Smooth muscle cell (in vitro differentiated cells): Measurements from ENCODE around the gene RGS3. TPM values are rescaled to one million over a fixed set of nuclear protein-coding genes. Genes with fewer than 3 reads are reported as not detected.
A peak's percentile ranks its signal among the peaks of the same experiment; 100 is the strongest.

Experiments used
- DNase-seq: peaks from one replicate; lab custom pipeline; 2025; ENCODE audit not compliant: unreplicated experiment; lab: John Stamatoyannopoulos, UW
- H2AFZ ChIP-seq: fragments of 200-600 bp; sonication (generic); 2 replicates; pipeline ENCODE4 v1.6.0; 2016; ENCODE audit warnings: antibody characterized with exemption, low read depth, mild to moderate bottlenecking
- H3F3A ChIP-seq: fragments of 200-600 bp; sonication (generic); 2 replicates; pipeline ENCODE4 v1.6.0; 2017; ENCODE audit warnings: antibody characterized with exemption, low read depth
- H3K27ac ChIP-seq: fragments of 200-600 bp; sonication (generic); 2 replicates; pipeline ENCODE4 v1.5.1; 2016; ENCODE audit warnings: low read depth, mild to moderate bottlenecking
- H3K27me3 ChIP-seq: fragments of 200-600 bp; sonication (generic); 2 replicates; pipeline ENCODE4 v1.6.1; 2016; ENCODE audit warnings: low read depth, mild to moderate bottlenecking
- H3K36me3 ChIP-seq: fragments of 200-600 bp; sonication (generic); 2 replicates; pipeline ENCODE4 v1.5.1; 2016; ENCODE audit warnings: low read depth
- H3K4me1 ChIP-seq: fragments of 200-600 bp; sonication (generic); 2 replicates; pipeline ENCODE4 v1.5.1; 2016; ENCODE audit warnings: low read depth
- H3K4me2 ChIP-seq: fragments of 200-600 bp; sonication (generic); 2 replicates; pipeline ENCODE4 v1.6.0; 2016; ENCODE audit warnings: mild to moderate bottlenecking
- H3K4me3 ChIP-seq: fragments of 200-600 bp; sonication (generic); 2 replicates; pipeline ENCODE4 v1.5.1; 2016; ENCODE audit warnings: mild to moderate bottlenecking
- H3K79me2 ChIP-seq: fragments of 200-600 bp; sonication (generic); 2 replicates; pipeline ENCODE4 v1.6.0; 2016; ENCODE audit warnings: low read depth, mild to moderate bottlenecking
- H3K9ac ChIP-seq: fragments of 200-600 bp; sonication (generic); 2 replicates; pipeline ENCODE4 v1.6.0; 2016; ENCODE audit warnings: low read depth
- H3K9me3 ChIP-seq: fragments of 200-600 bp; sonication (generic); replicated peaks from 2 replicates; pipeline ENCODE4 v1.5.1; 2016; ENCODE audit warnings: low read depth
- H4K20me1 ChIP-seq: fragments of 200-600 bp; sonication (generic); 2 replicates; pipeline ENCODE4 v1.6.0; 2016; ENCODE audit warnings: low read depth
- WGBS: methylation state at CpG from one replicate; pipeline ENCODE4 v1.1.7; 2016; ENCODE audit warnings: low lambda C conversion rate; 5-methylcytosine and 5-hydroxymethylcytosine counted together
- polyA plus RNA-seq: library from polyadenylated mRNA; unstranded; fragments of >200 nt; fragmentation: Nextera tagmentation; extraction: Ambion mirVana; gene quantifications from 2 replicates; pipeline ENCODE4 v1.2.1, GENCODE V29; 2016
- total RNA-seq: library from RNA; depleted of rRNA; stranded (reverse); fragments of >200 nt; gene quantifications from 2 replicates; pipeline ENCODE4 v1.2.3, GENCODE V29; 2014
- TF ChIP-seq, protein P1 (sequence below): fragments of 200-600 bp; sonication (generic); IDR thresholded peaks from 2 replicates; pipeline ENCODE4 v1.5.1; 2017; ENCODE audit warnings: borderline replicate concordance, mild to moderate bottlenecking, antibody characterized with exemption; ENCODE audit not compliant: insufficient read depth, poor library complexity, severe bottlenecking

The RGS3 gene
- total RNA-seq, result 43.8 and 58.4 TPM in 2 replicates
- 94.5 and 108 TPM in 2 replicates for polyA plus RNA-seq

DNA sequence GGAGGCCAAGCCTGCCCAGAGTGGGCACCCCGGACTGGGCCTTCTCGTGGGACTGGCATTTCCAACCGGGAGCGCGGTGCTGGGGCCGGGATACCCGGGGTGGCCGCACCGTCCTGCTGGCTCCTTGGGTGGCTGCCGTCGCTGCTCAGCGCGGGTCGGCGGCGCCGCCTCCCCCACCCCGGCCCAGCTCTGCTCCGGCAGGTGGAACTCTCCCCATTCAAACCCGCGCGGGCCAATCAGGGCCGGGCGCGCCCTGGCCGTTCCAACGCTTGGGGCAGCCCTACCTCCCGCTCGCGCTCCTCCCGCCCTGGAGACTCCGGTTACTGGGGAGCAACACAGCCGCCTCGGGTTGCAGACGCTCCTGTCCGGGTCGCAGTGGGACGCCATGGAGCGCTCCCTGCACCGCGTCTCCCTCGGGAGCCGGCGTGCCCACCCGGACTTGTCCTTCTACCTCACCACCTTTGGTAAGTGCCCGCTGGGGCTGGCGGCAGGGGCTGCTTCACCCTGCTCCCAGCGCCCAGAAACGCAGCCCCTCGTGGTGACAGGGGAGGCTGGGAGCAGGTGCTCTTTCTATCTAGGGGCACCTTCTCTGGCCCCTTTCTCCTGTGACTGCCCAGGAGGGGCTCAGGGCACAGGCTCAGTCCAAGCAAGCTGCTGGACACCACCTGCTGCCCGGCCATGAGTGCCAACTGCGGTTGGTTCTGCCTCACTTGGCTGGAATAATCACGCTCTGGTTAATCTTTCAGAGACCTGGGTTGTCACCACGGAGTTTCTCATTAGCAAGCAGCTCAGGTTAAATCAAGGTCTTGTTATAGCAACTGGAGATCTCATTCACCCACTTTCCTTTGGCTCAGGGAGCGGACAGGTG lies at the start of gene RGS3:
TSS of gene RGS3 (plus strand) at position 310 of the 868 bp plus-strand sequence. CDS start at position 386, 76 bp downstream.
- H3K79me2 ChIP-seq, result no peaks in the 10 kb centered on the region
- no peaks in the 10 kb centered on the region for H3K36me3 ChIP-seq
- no peak within 1 kb of the TSS for H3K27ac ChIP-seq
- WGBS, result 15% methylated on average over 40 of the region's 55 CpGs
- H3K9me3 ChIP-seq, result no peaks in the 10 kb centered on the region
- H3K4me2 ChIP-seq, result peak within 1 kb of the TSS; percentile 85
- no peaks in the 10 kb centered on the region for H4K20me1 ChIP-seq
- H3K4me1 ChIP-seq, result peaks cover 17% of the 10 kb centered on the region
- no peak for DNase-seq
- peak within 1 kb of the TSS; percentile 45 for H3K4me3 ChIP-seq
- no peak within 1 kb of the TSS for H3K9ac ChIP-seq
- H3K27me3 ChIP-seq, result peaks cover 20% of the 10 kb centered on the region
- H2AFZ ChIP-seq, result no peak within 1 kb of the TSS
- TF ChIP-seq, protein P1, sequence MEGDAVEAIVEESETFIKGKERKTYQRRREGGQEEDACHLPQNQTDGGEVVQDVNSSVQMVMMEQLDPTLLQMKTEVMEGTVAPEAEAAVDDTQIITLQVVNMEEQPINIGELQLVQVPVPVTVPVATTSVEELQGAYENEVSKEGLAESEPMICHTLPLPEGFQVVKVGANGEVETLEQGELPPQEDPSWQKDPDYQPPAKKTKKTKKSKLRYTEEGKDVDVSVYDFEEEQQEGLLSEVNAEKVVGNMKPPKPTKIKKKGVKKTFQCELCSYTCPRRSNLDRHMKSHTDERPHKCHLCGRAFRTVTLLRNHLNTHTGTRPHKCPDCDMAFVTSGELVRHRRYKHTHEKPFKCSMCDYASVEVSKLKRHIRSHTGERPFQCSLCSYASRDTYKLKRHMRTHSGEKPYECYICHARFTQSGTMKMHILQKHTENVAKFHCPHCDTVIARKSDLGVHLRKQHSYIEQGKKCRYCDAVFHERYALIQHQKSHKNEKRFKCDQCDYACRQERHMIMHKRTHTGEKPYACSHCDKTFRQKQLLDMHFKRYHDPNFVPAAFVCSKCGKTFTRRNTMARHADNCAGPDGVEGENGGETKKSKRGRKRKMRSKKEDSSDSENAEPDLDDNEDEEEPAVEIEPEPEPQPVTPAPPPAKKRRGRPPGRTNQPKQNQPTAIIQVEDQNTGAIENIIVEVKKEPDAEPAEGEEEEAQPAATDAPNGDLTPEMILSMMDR, result no peak
- peaks cover 4% of the 10 kb centered on the region for H3F3A ChIP-seq

GRCh38 chr9:113416149-113416721 lies 47.3 kb upstream of the RGS3 start:
- Histone ChIP-seq H3K4me1 (peaks cover 3% of the 10 kb centered on the region), H3K27me3 (no peaks in the 10 kb centered on the region), H2AFZ (peak overlapping the region; percentile 9), H3K4me3 (no peak overlapping the region), H3K4me2 (no peak overlapping the region), H3F3A (peaks cover 14% of the 10 kb centered on the region), H4K20me1 (no peaks in the 10 kb centered on the region), H3K9ac (no peak overlapping the region), H3K9me3 (no peaks in the 10 kb centered on the region), H3K36me3 (no peaks in the 10 kb centered on the region), H3K79me2 (no peaks in the 10 kb centered on the region), H3K27ac (no peak overlapping the region)
- WGBS, result 58% methylated on average over 3 of the region's 3 CpGs
- DNase-seq, result no peak
- TF ChIP-seq, protein P1, result no peak

GRCh38 chr9:113417370-113417769 lies 46.2 kb upstream of the RGS3 start:
- Histone ChIP-seq H3K4me2 (no peak overlapping the region), H3K4me3 (no peak overlapping the region), H3K4me1 (no peaks in the 10 kb centered on the region), H3F3A (peaks cover 4% of the 10 kb centered on the region), H2AFZ (no peak overlapping the region), H3K79me2 (no peaks in the 10 kb centered on the region), H3K27me3 (no peaks in the 10 kb centered on the region), H4K20me1 (no peaks in the 10 kb centered on the region), H3K9ac (no peak overlapping the region), H3K36me3 (no peaks in the 10 kb centered on the region), H3K27ac (no peak overlapping the region), H3K9me3 (no peaks in the 10 kb centered on the region)
- WGBS, result 92% methylated on average over 4 of the region's 4 CpGs
- TF ChIP-seq, protein P1, result no peak
- DNase-seq, result no peak
